Small intestine (tissue), 7 donors: ENCODE data around the gene NRG2. TPM values are rescaled to one million over a fixed set of nuclear protein-coding genes. Genes with fewer than 3 reads are reported as not detected.

Experiments used
- DNase-seq, 2 donors: peaks; one replicate each; pipeline versions ENCODE4 v3.0.0 to v3.0.0-alpha.2; 2013
- FAIRE-seq: peaks from 2 replicates; lab custom pipeline; 2012; peaks lifted over from hg19 to GRCh38; lab: Jason Lieb, UNC
- H3K27ac ChIP-seq, 3 donors: one replicate each; pipeline ENCODE4 v1.5.1; 2013; ENCODE audit warnings: low read length in 2 of 3, mild to moderate bottlenecking in 2 of 3, control low read depth in 1 of 3, inconsistent platforms in 1 of 3, low read depth in 1 of 3, moderate library complexity in 1 of 3
- H3K27me3 ChIP-seq, 3 donors: one replicate each; pipeline ENCODE4 v1.6.1; 2013; ENCODE audit warnings: low read length in 3 of 3, inconsistent platforms in 1 of 3; ENCODE audit not compliant: control insufficient read depth in 3 of 3, insufficient read depth in 3 of 3
- H3K36me3 ChIP-seq, 3 donors: one replicate each; pipeline ENCODE4 v1.6.1; 2013; ENCODE audit warnings: low read length in 3 of 3, inconsistent platforms in 1 of 3, low read depth in 1 of 3, mild to moderate bottlenecking in 1 of 3, moderate library complexity in 1 of 3; ENCODE audit not compliant: control insufficient read depth in 3 of 3, insufficient read depth in 2 of 3
- H3K4me1 ChIP-seq, 3 donors: one replicate each; pipeline ENCODE4 v1.6.1; 2013; ENCODE audit warnings: low read length in 2 of 3, inconsistent platforms in 1 of 3, low read depth in 1 of 3, mild to moderate bottlenecking in 1 of 3, moderate library complexity in 1 of 3; ENCODE audit not compliant: control insufficient read depth in 3 of 3, insufficient read depth in 2 of 3
- H3K4me3 ChIP-seq, 3 donors: one replicate each; pipeline ENCODE4 v1.5.1; 2013; ENCODE audit warnings: low read length in 3 of 3, control low read depth in 1 of 3, inconsistent platforms in 1 of 3, low read depth in 1 of 3, mild to moderate bottlenecking in 1 of 3, moderate library complexity in 1 of 3
- H3K9me3 ChIP-seq, 2 donors: one replicate each; pipeline ENCODE4 v1.6.1; 2013; ENCODE audit warnings: low read depth in 1 of 2, low read length in 1 of 2; ENCODE audit not compliant: control insufficient read depth in 2 of 2, insufficient read depth in 1 of 2
- WGBS, 3 donors: extraction: QIAGEN DNeasy Blood & Tissue Kit; methylation state at CpG; one replicate each; pipeline ENCODE4 v1.1.7; 2013; 5-methylcytosine and 5-hydroxymethylcytosine counted together
- polyA plus RNA-seq, 4 donors: library from polyadenylated mRNA; stranded (reverse) in 3 of 4; unstranded in 1 of 4; fragments of 200-250 nt in 3 of 4; fragments of 120-200 nt in 1 of 4; gene quantifications; one replicate each; pipeline versions ENCODE4 v1.2.1 to v1.2.3, GENCODE V29; 2013
- donor health status: healthy with polysubstance abuse.
- donor health status: control.
- donor health status: control.
- donor health status: Bipolar disorder and iron deficiency.
- donor health status: healthy.

NRG2 gene
- polyA plus RNA-seq, 4 donors = 0.19 to 0.55 TPM; not detected in 2

DNA sequence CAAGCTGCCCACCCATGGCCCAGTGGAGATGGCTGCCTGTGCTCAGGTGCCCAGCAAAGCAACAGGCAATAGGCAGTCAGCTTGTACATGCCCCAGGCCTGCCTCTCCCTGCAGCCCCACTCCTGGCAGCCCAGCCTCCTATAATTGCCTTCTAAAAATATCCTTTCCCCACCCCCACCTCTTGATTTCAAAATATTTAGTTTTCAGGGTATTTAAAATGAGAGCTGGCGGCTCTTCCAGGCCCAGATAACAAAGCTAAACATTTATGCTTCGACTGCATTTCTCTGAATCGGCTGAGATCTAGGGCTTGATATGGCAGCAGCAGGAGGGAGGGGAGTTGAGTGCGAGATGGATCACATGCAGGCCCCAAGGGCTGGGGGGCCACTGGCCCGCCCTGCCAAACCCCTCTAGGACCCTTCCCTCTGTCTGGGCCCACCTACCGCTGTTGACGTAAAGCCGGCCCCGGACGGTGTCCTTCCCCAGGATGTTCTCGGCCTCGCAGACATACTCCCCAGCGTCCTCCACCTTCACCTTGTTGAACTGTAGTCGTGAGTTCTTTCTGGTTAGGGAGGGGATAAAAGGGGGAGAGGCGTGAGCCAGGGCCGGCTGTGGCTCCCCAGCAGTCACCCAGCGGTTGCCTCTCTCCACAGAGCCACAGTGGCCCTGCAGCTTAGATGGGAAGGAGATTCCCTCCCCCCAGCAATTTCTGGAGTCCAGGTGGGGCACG lies 162.5 kb downstream of the NRG2 start:
- no peak for FAIRE-seq

DNA sequence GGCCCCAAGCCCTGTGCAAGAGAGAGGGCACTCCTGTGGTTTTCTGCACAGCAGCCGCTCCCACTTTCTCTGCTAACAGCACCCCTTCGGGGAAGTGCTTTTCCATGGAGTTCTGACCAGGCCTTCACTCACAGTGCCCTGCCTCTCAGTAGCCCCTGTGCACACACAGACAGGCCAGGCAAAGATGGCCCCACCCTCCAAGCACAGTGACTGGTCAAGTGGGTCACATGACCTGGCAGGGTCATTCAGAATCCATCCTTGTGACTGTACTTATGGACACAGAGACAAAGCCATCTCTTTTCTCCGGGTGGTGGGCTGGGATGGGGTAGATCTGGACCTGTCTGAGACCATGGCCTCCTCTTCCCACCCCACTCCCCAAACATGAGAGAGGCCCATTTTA lies 165.0 kb downstream of the NRG2 start:
- no peak overlapping the region for H3K27ac ChIP-seq
- peaks cover 0 to 42% (median 0%) of the 10 kb centered on the region in 3 donors for H3K27me3 ChIP-seq
- no peaks in the 10 kb centered on the region for H3K9me3 ChIP-seq
- H3K4me1 ChIP-seq = peaks cover 0 to 3% (median 0%) of the 10 kb centered on the region in 3 donors
- WGBS, 3 donors = 89 to 97% (median 91%) methylated on average over 3 of the region's 3 CpGs
- peaks cover 0 to 3% (median 0%) of the 10 kb centered on the region in 3 donors for H3K36me3 ChIP-seq
- DNase-seq = no peak
- no peak overlapping the region for H3K4me3 ChIP-seq
- no peak for FAIRE-seq

More for the DNA sequence above, 162.5 kb downstream of the NRG2 start:
- peak in 1 of 2 donors; percentile 17 for DNase-seq
- Histone ChIP-seq H3K27me3 (peaks cover 0 to 30% (median 0%) of the 10 kb centered on the region in 3 donors), H3K9me3 (no peaks in the 10 kb centered on the region), H3K4me3 (no peak overlapping the region), H3K36me3 (peaks cover 0 to 3% (median 0%) of the 10 kb centered on the region in 3 donors), H3K4me1 (peaks cover 0 to 3% (median 0%) of the 10 kb centered on the region in 3 donors), H3K27ac (peak overlapping the region in 1 of 3 donors; percentile 38)
- 60 to 77% (median 71%) methylated on average over 18 of the region's 18 CpGs for WGBS, 3 donors

DNA sequence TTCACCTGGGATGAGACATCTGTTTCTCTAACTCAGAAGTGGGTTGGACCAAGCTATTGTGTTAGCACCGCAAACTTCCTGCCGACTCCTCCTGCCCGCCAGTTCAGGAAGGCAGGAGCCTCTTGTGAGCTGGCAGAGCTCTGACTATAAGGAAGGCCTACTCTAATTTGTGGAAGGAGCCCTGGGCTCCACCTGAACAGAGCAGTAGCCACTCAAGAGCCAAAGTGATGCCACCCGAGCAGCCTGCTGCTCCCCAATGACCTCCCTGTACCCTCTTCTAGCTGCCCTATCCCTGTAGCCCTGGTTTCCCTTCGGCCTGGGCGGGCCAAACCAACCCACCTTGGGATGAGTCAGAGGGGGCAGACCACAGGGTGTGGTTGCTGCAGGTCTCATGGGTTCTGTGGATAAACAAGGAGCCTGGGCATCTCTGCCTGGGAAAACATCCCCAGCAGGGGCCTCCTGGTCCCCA lies 165.9 kb downstream of the NRG2 start:
- Histone ChIP-seq H3K36me3 (peaks cover 0 to 3% (median 0%) of the 10 kb centered on the region in 3 donors), H3K4me1 (peaks cover 0 to 3% (median 0%) of the 10 kb centered on the region in 3 donors), H3K27ac (no peak overlapping the region), H3K9me3 (no peaks in the 10 kb centered on the region), H3K27me3 (peaks cover 0 to 43% (median 0%) of the 10 kb centered on the region in 3 donors), H3K4me3 (no peak overlapping the region)
- no peak for FAIRE-seq
- DNase-seq = no peak
- WGBS, 3 donors = 70 to 77% (median 72%) methylated on average over 6 of the region's 6 CpGs

DNA sequence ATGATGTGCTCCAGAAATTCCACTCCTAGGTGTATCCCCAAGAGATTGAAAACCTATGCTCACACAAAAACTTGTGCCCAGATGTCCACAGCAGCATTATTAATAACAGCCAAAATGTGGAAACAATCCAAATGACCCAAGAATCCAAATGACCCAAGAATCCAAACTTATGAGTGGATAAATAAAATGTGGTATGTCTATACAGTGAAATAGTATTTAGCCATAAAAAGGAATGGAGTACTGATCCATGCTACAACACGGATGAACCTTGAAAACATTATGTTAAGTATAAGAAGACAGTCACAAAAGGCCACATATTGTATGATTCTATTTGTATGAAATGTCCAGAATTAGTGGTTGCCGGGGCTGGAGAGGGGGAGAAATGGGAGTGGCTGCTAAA lies 167.1 kb downstream of the NRG2 start:
- no peak for FAIRE-seq

DNA sequence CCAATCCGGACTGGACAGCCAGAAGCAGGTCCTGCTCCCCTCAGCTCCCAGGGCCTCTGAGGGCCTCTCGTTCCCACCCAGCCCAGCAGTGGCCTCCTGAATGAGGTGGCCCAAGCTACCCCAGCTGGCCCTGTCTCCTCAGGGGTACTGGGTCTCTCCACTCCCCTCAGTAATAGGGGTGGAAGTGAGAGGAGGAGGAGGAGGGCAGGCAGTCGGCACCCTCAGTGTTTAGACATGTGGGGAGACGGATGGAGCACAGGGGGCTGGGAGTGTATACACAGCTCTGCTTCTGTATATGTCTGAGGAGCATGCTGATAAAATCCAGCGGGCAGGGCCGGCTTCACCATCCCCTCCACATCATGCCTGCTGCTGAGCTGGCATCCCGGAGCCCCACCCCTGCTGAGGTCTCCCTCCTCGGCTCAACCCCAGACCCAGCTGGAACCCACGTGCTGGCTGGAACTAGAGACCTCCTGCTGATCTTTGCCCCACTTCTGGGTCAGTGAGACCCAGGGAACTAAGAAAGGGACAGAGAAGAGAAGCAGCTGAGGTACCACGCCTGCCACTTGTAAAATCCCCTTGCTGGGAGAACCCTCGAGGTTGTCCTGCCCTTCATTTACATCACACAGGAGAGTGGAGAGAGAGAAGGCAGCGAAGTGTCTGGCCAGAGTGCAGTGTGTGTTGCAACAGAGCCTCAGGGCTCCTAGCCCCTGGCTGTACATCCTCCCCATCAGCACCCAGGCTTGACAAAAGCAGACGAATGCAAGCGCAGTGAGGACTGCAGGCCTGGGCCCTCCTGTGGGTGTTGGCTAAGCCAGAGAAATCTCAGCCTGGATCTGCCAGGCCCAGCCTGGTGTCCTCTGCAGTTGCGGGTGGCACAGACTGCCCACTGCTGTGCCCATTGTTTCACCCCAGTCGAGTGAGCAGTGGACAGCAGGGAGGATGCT lies 170.0 kb downstream of the NRG2 start:
- WGBS, 3 donors = 54 to 60% (median 55%) methylated on average over 16 of the region's 16 CpGs

More for the DNA sequence above, 167.1 kb downstream of the NRG2 start:
- peaks cover 0 to 3% (median 0%) of the 10 kb centered on the region in 3 donors for H3K4me1 ChIP-seq
- peaks cover 0 to 3% (median 0%) of the 10 kb centered on the region in 3 donors for H3K36me3 ChIP-seq
- WGBS, 3 donors = 60 to 92% (median 67%) methylated on average over 2 of the region's 2 CpGs
- DNase-seq = no peak
- H3K27ac ChIP-seq = no peak overlapping the region
- H3K27me3 ChIP-seq = peaks cover 0 to 42% (median 0%) of the 10 kb centered on the region in 3 donors
- H3K4me3 ChIP-seq = no peak overlapping the region
- H3K9me3 ChIP-seq = no peaks in the 10 kb centered on the region

DNA sequence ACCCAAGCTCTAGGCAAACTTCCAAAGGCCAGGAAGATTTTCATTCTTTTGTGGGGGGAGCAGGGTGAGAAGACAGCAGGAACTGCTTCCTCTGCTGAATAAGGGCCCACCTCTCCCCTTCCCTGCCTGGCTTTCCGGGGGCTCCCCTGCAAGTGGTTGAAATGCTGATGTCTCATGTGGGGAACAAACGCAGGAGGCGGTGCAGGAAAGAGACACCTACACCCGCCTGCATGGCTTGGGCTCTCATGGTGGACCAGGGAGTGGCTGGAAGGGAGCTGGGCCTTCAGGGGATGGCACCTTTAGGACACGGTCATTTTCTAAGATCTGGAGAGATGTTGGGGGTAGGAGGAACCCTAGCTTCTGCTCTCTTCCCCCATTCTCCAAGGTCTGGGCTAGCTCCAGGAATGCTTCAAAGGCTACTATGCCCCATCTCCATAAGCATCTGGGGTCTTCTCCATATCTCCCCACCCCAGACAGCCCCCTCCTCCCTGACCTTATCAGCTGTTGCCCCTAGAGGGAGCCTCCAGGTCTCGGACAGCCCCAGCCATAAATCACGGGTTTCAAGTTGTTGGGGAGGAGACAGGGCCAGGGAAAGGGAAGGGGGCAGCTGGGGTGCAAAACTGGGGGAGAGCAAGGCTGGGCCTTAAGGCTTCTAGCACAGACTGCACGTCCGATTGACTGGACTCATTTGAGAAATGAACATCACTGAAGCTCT lies 170.9 kb downstream of the NRG2 start:
- Histone ChIP-seq H3K27ac (no peak overlapping the region), H3K36me3 (peaks cover 0 to 1% (median 0%) of the 10 kb centered on the region in 3 donors), H3K4me1 (peaks cover 0 to 2% (median 0%) of the 10 kb centered on the region in 3 donors), H3K9me3 (no peaks in the 10 kb centered on the region), H3K27me3 (peaks cover 0 to 22% (median 0%) of the 10 kb centered on the region in 3 donors), H3K4me3 (no peak overlapping the region)
- DNase-seq (no peak), FAIRE-seq (no peak)
- 62 to 73% (median 63%) methylated on average over 9 of the region's 9 CpGs for WGBS, 3 donors

More for the DNA sequence above, 170.0 kb downstream of the NRG2 start:
- H3K4me3 ChIP-seq = no peak overlapping the region
- H3K4me1 ChIP-seq = peaks cover 0 to 2% (median 0%) of the 10 kb centered on the region in 3 donors
- H3K27me3 ChIP-seq = peaks cover 0 to 27% (median 0%) of the 10 kb centered on the region in 3 donors
- no peak overlapping the region for H3K27ac ChIP-seq
- no peak for FAIRE-seq
- DNase-seq = no peak
- H3K9me3 ChIP-seq = no peaks in the 10 kb centered on the region
- H3K36me3 ChIP-seq = peaks cover 0 to 3% (median 0%) of the 10 kb centered on the region in 3 donors

DNA sequence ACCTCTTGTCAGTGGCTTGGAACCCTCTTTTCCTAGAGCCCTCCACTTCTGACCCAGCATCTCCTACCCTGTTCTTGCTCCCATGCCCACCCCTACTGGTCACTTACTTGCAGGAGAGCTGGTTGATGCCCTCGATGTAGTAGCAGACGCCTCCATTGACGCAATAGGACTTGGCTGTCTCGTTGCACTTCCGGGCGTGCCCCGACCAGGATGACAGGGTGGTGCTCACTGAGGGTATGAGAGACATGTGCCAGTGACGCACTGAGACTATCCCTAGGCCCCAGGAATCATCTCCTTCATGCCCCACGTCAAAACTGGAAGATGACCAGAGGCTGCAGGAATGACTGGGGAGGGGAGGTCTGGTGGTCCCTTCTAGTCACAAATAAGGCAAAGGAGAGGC lies 171.5 kb downstream of the NRG2 start:
- FAIRE-seq = no peak
- H3K27ac ChIP-seq = no peak overlapping the region
- H3K4me3 ChIP-seq = no peak overlapping the region
- DNase-seq = no peak
- no peaks in the 10 kb centered on the region for H3K9me3 ChIP-seq
- peaks cover 0 to 25% (median 0%) of the 10 kb centered on the region in 3 donors for H3K27me3 ChIP-seq
- H3K4me1 ChIP-seq = peaks cover 0 to 2% (median 0%) of the 10 kb centered on the region in 3 donors
- no peaks in the 10 kb centered on the region for H3K36me3 ChIP-seq
- WGBS, 3 donors = 48 to 84% (median 61%) methylated on average over 9 of the region's 9 CpGs
